Middle frontal gyrus (tissue), 1 donor: ENCODE measurements around the gene RNF223.
"Not testable (repeated sequence)": the region's sequence is repeated elsewhere in the genome, so short reads cannot be mapped to it uniquely, and the experiment has no call there.

Experiments
- DNase-seq: peaks from one replicate; pipeline ENCODE4 v3.0.0-alpha.2; 2015; ENCODE audit warnings: low spot score; ENCODE audit errors: extremely low spot score

The RNF223 gene

DNA sequence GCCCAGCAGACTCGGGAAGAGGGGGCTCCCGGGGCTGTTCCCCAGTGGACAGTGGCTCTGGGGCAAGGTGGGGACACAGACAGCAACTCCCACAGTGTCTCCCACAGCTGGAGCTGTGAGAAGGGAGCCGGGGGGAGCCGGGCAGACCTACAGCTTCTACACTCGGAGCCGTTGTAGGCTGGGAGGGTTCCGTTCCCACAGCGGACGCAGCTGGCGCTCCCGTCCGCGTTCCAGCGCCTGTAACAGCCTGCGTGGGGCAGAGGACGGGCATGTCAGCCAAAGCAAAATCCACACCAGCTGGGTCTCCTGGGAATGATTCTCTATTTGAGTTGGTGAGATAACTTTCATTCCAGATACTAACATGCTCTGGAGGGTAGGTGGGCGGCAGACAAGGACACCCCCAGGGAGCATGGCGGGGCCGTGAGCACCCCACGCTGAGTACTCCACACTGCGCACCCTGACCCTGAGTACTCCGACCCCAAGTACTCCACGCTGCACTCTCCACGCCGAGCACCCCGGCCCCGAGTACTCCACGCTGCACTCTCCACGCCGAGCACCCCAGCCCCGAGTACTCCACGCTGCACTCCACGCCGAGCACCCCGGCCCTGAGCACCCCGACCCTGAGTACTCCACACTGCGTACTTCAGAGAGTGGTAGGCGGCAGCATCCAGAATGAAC is 13.4 kb upstream of the RNF223 start:
- no peak for DNase-seq

DNA sequence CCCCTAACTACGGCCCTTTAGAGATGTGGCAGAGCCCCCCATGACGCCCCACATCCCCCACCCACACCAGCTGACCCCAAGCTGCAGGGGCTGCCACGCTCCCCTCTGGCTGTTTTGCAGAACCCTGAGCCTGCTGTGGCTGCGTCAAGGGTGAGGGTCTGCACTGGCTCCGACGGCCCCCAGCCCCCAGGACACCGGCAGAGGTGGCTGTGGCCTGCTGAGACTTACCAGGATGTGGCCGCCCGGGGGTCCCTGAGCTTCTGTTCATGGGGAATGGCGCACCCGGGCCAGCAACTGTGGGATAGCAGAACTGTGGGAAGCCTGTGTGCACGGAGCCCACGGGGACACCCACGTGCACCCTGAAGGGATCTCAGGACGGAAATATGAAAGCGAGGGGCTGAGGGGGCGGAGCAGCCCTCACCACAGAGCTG is 12.8 kb upstream of the RNF223 start:
- DNase-seq: no peak

DNA sequence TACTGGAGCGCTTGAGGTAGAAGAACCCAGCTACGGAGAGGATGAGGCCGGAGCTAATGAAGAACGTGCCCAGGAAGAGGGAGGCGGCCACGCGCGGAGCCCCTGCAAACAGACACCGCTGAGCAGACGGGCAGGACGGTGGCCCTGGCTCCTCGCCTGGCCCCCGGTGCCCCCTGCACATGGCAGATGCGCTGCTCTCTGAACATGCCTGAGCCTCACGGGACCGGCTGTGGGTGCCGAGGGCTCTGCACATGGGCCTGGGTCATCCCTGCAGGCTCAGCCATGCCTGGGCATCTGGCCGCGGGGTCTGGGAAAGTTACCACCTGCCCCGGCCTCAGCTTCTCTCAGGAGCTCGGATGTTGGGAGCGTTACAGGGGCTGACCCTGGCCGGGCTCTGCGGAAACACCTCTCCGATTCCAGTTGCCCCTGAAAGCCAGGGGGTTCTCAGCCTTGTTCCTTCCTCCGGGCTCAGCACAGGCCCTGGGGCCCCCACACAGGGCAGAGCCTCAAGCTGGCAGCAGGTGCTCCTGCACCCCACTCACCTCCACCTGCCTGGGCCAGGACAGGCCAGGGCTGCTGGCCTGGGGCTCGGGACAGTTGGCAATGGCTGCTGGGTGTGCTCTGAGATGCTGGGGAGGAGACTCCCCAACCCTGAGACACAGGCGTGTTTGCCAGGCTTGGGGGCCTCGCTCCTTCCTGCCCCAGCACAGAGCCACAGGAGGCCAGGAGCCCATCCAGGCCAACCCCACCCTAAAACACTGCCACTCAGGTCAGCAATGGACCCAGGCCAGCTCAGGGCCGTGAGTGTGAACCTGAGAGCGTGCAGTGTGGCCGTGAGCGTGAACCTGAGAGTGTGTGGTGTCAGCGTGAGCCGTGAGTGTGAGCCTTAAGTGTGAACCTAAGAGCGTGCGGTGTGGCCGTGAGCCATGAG is 12.1 kb upstream of the RNF223 start:
- DNase-seq: no peak

DNA sequence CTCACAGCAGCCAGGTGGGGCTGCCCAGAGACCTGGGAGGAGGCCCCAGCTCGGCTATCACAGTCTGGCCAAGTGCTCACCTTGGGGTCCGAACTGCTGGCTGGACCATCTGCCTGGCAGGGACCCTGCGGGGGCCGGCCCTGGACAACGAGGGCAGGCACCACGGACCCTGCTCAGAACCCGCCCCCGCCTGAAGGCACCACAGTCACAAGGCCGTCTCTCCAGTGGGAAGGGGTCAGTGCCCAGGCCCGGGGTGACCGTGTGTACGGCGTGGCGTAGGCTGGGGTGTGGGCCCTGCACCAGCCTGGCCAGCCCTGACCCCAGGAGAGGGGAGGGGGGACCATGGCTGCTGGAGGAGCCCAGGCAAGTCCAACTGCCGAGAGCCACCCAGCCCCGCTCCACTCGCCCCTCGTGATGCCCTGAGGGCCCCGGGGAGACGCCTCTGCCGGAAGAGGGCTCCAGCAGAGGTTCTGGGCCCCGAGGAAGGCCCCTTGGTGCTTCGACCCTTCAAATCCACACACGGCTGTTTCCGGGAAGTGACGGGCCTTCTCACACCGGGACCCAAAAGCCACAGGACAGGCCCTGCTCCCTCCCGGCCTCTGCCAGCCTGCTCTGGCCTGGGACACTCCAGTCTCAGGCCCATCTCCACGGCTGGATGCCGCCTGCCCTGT is 11.2 kb upstream of the RNF223 start:
- no peak for DNase-seq

DNA sequence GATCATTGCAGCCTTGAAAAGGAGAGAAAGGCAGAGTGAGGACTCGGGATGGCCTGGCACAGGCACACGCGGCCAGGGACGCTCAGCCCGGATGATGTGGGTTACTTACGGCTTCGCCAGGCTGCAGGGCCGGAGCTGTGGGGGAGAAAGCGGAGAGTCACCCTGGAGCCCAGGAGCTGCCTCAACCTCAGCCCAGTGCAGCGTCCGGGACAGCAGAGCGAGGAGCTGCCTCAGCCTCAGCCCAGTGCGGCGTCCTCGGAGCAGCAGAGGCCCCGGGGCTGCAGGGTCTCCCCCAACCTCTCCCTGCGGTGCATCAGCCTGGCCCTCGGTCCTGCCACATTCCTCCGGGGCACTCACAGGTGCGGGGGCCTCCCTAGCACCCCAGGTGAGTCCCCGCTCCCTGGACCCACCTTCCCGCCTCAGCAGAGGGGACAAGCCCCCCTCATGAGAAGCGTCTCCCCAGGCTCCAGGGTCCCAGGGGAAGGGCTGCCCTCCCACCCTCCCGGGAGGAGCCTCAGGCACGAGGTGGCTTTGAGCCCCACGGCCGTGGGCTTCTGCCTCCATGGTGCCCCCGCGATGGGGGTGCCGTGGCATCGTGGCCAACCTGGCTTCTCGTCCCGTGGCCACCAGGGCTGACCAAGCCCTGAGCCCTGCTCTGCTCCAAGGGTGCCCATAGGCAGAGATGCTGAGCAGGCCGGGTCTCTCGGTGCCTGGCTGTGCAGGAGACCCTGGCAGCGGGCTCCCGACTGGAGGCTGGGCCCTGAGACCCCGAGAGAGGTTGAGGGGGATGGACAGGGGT is 10.5 kb upstream of the RNF223 start:
- no peak for DNase-seq

DNA sequence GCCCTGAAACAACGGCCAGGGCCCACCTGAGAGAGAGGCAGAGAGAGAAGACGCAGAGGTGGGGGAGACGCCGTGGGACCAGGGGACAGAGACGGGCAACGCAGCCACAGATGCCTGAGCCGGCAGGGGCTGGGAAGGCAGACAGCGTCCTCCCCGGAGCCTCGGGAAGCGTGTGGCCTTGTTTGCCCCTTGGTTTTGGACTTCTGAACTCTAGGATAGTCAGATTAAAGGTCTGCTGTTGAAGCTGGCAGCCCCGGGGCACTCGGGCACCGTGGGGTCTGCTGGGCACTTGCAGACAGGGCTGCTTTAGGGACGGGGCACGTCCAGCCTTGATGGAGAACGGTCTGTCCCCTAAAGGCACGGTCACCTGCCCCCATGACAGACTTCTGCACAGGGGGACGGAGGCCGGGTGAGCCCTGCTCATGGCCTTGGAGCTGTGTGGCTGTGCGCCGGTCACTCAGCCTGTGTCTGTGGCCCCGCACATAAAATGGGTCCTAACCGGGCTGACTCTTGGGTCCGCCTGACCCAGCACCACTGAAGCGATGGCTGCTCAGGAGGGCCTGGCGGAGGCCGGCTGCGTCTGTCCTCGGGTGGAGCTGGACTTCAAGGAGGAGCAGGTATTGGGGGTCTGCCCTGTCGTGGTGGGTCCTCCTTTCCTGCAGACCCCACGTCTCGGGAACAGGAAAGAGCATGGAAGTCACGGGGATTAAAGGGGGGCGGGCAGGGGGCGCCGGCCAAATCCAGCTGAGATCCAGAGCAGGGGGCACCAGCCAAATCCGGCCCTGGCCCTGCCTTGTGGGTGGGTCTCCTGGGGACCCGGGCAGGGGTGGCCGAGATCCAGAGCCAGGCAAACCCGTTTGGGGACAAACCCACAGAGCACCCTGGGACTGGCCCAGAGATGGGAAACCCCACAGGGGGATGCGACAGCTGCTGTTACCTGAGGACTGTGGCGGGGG is 9.6 kb upstream of the RNF223 start:
- DNase-seq: no peak

DNA sequence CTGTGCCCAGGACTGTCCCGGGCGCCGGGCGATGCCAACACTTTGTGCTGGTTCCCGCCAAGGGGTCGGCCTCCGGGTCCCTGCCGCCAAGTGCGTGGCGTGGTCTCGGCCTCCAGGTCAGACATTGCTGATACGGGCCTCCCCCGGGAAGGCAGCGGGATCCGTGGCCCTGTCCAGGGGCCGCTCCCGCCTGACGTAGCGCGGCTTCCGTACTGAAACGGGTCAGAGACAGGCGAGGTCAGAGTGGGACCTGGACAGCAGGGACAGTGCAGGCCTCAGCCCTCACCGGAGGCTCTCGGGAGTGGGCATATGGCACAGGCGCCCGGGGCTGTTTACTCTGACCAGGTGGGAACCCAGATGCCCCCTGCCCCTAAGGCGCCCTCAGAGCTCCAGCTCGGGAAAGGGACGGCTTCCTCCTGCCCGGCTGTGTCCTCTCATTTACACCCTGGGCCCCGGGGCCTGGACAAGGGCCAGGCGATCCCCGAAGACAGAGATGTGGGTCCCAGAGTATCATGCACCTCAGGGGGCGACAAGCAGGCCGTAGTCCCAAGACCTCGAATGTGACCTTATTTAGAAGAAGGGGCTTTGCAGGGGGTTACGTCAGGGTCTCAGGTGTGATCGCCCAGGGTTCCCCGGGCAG is 8.8 kb upstream of the RNF223 start:
- DNase-seq: no peak

DNA sequence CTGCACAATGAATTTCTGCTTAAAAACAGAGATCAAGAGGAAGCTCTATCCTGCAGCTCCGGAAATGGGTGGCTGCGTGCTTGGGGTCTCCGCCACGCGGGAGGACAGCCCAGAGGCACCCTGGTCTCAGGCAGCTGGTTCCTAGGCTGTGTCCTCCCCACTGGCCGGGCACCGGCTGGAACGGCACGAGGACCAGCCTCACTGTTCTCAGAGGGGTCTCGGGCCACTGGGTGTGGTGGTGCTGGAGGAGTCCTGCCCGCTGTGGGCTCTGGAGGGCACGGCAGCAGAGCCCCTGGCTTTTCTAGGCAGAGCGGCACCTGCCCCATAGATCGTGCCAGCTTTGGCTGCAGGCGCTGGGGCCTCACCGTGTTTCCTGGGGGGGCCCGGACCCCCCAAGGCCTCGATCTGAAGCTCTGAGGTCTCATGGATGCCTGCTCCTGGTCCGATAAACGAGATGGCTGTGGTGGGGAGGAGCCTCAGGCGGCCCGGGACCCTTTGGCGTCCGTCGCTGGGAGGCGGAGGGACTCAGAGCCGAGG is 8.2 kb upstream of the RNF223 start:
- no peak for DNase-seq

DNA sequence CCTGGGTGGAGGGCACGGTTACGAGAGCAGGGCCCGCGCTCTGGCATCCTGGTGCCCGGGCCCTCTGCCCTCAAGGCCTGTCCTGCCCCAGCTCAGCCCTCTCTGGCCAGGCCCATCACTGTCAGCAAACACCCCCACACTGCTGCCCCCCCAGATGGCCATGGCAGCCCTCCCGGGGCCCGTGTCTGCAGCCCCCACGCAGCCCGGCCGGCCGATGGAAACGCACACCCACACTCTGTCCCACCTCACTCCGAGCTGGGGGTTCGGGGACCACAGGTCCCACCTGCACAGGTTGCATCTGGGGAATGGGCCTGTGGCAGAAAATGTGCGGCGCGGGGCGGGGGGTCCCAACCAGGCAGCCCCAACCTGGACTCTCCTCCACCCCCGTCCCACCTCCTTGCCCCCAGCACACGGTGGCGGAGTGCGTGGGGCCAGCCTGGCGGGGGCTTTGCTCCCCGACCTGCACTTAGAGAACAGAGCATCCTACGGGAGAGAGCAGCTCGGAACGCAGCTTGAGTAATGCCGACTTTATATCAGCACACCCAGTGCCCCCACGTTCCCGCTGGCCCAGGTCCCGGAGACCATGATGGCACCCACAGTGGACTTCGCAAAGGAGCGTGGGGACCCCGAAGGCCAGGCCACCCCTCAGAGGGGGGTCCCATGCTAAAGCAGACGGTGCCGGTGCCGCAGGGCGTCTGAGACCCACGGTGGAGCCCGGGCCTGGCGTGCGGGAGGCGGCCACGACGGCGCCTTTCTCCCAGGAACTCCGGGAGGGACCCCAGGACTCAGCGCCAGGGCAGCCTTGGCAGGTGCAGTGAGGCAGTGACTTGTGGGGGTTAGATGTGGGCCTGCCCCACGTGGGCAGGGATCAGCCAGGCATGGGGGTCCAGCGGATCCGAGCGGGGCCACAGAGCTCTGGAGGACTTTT is 7.5 kb upstream of the RNF223 start:
- DNase-seq: no peak

DNA sequence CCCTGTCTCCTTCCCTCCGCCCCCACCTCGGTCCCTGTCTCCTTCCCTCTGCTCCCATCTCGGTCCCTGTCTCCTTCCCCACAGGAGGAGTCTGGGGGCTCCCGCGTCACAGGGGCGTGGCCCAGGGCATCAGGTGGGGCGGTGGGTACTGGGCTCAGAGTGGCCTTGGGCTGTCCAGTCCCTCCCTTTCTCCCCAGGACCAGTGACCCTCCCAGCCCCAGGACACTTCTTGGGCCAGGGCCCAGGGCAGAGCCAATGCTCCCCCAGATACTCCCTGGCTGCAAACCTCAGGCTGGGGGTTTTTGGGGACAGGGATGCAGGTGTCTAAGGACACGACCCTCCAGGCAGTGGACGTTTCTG is 6.8 kb upstream of the RNF223 start:
- DNase-seq: no peak

DNA sequence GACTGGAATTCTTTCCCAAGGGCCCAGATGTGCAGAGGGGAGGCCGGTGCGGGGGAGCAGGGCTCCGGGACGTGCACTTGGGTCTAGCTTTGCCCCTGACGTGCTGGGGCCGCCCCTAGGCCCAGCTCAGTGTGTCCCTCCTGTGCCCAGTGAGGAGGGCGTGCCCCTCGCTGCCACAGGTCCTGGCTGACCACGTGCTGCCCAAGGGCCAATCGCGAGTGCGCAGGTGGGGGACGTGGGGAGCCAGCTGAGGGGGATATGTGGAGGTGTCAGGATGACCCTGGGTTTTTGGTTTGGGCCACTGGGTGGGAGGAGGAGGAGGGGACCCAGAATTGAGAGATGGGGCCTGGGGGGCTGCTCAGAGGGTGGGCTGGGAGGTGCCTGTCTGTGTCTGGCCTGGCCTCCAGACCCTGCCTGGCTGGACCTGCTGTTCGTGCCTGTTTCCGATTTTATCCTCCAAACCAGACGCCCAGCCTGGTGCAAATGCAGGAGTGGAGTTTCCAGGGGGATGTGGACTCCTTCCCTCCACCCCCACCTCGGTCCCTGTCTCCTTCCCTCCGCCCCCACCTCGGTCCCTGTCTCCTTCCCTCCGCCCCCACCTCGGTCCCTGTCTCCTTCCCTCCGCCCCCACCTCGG is 6.1 kb upstream of the RNF223 start:
- DNase-seq: no peak

DNA sequence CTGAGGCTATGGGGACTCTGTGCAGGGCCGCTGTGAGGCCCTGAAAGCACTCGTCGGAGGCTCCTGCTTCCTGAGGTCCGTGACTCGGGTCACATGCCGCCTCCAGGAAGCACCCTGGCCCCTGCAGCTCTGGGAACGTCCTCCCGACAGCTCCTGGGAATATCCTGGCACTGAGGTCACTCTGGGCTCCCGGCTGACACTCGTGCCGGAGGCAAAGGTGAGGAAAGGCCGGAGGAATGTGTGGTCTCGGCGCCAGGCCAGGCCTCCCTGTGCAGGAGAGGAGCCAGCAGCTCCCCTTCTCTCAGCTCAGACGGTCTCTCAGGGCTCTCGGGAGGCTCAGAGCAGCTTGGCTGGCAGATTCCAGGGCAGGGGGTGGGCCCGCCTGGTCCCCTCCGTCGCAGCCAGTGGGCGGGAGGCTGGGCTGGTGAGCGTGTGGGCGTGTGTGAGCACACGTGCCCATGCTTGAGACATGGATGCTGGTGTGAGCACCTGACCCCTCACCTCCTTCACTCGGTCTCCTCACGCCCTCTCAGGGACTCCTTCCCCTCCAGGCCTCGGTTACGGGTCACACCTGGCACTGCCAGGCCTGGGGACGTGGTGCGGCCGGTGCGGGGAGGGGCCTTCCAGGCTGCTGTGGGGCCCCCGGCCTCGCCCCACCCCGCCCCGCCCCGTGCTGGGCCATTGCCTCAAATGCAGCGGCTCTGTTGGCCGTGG is 5.5 kb upstream of the RNF223 start:
- DNase-seq: no peak

DNA sequence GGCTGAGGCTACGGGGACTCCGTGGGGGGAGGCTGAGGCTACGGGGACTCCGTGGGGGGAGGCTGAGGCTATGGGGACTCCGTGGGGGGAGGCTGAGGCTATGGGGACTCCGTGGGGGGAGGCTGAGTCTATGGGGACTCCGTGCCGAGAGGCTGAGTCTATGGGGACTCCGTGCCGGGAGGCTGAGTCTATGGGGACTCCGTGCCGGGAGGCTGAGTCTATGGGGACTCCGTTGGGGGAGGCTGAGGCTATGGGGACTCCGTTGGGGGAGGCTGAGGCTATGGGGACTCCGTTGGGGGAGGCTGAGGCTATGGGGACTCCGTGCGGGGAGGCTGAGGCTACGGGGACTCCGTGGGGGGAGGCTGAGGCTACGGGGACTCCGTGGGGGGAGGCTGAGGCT is 3.3 kb upstream of the RNF223 start:
- DNase-seq: not testable (repeated sequence)

DNA sequence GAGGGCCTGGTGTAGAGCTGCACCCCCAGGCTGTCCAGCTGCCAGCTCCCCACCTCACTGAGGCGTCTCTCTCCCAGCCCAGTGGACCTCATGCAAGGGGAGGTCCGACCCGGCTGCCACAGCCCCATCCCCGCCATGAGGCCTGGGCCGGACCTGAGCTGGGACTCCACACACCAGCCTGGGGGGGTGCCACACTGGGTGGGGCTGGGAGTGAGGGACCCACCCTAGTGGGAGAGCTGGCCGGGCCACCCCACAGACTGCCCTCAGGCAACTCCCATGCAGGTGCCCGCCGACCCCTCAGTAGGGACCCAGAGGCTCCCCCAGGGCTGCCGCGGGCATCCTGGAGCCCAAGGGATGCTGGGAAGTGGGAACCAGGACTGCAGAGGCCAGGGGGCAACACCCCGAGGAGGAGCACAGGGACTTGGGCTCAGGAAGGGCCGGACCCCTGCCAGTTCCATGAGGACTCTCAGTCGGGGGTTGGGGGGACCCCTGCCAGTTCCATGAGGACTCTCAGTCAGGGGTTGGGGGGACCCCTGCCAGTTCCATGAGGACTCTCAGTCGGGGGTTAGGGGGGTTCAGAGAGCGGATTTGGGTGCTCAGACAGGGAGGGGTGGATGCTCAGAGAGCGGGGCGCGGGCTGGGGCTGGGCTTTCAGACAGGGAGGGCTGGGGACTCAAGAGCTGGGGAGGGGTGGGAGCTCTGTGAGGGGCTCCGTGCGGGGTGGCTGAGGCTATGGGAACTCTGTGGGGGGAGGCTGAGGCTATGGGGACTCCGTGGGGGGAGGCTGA is 1.2 kb upstream of the RNF223 start:
- no peak for DNase-seq

DNA sequence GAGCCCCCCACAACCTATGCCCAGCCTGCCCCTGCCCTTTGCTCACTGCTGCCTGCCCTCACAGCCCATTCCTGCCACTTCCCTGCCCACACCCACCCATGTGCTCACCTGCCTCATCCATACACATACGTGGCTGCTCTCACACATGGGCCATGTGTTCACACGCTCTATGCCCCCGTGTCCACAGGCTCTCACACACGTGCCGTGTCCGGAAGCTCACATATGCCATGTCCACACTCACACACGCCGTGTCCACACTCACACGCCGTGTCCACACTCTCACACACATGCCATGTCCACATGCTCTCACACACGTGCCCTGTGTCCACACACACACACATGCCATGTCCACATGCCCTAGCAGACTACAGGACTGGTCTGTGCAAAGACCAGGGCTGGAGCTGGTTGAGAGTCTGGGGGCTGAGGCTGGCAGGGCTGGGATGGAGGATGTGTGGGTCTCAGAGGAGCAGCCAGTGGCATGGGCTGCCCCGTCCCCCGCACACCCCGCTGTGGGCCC is 583 bp upstream of the RNF223 start:
- no peak for DNase-seq
